ENCODE measurements around the gene GALNT9.

Gene GALNT9

DNA sequence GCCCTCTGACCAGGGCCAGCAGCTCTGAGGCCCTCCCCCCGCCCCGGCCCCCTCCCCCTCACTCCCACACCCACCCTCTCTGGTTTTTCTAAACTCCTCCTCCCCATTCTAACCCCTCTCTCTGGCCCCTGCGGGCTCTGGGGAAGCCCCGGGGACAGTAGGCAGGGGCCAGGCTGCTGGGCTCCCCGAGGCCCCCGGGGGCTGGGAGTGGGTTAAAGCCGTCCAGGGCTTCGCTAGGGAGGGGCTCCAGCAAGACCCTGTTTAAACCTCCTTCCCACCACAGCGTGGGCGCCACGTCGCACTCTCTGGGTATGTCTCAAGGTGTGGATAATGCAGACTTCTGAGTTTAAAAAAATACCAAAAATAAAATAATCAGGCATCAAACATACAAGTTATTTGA, 51.4 kb downstream of the GALNT9 start:
- H3K4me1 Mint-ChIP-seq (ENCODE audit: low read depth): no peaks in the 10 kb centered on the region
- no peaks in the 10 kb centered on the region for H3K9me3 Mint-ChIP-seq
- DNase-seq (ENCODE audit: low spot score): no peak
- no peak overlapping the region for H3K27ac Mint-ChIP-seq
- no peaks in the 10 kb centered on the region for H3K27me3 Mint-ChIP-seq (ENCODE audit: low read depth)
- H3K4me3 Mint-ChIP-seq: no peak overlapping the region
- no peaks in the 10 kb centered on the region for H3K36me3 Mint-ChIP-seq (ENCODE audit: low read depth)

DNA sequence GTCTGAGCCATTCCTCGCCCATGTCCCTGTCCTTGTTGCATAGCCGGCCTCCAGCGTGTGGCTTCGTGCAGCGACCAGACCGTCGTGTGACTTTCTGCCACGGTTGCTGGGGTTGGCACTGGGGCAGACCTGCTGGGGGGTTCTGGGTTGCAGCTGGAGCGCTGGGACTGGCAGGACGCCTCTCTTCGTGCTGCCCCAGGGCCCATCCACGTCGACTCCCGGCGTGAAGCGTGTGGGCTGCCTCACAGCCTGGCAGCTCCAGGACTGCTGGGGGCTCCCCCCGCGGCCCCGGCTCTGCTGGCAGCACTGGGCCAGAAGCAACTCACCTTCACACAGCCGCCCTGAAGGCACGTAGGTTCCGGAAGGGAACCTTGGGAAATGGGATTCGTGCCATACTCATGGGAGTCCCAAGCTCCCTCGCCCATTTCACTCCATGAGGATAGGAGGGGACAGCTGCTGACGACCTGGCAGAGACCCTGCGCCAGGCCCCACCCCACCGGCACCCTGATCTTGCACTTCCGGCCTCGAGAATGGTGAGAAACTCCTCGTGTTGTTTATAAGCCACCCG, 51.9 kb downstream of the GALNT9 start:
- DNase-seq (ENCODE audit: low spot score): no peak
- Mint-ChIP-seq H3K27ac (no peak overlapping the region), H3K36me3 (ENCODE audit: low read depth) (no peaks in the 10 kb centered on the region), H3K27me3 (ENCODE audit: low read depth) (no peaks in the 10 kb centered on the region), H3K9me3 (no peaks in the 10 kb centered on the region), H3K4me3 (no peak overlapping the region), H3K4me1 (ENCODE audit: low read depth) (no peaks in the 10 kb centered on the region)

DNA sequence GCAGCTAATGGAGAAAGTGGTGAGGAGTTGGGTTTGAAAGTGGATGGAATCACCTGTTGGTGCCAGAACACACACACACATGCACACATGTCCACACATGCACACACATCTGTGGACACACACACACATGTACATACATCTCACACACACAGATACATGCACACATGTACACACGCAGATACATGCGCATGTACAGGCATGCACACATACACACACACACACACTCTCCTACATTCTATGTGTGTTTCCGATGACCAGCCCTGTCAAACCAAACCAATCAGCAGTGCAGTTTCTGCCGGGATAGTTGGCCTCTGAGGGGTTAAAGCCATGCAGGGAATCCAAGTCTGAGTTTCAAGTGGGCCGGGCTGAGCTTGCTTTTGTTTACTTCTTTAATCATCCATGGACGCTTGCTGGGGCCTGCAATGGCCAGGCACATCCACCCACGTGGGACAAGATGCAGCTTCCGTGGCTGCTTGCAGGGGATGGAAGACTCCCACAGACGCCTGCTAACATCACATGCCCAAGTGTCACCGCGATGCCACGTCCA, 52.5 kb downstream of the GALNT9 start:
- H3K4me3 Mint-ChIP-seq: no peak overlapping the region
- no peaks in the 10 kb centered on the region for H3K36me3 Mint-ChIP-seq (ENCODE audit: low read depth)
- H3K27me3 Mint-ChIP-seq (ENCODE audit: low read depth): no peaks in the 10 kb centered on the region
- no peaks in the 10 kb centered on the region for H3K9me3 Mint-ChIP-seq
- DNase-seq (ENCODE audit: low spot score): no peak
- H3K27ac Mint-ChIP-seq: no peak overlapping the region
- H3K4me1 Mint-ChIP-seq (ENCODE audit: low read depth): no peaks in the 10 kb centered on the region

DNA sequence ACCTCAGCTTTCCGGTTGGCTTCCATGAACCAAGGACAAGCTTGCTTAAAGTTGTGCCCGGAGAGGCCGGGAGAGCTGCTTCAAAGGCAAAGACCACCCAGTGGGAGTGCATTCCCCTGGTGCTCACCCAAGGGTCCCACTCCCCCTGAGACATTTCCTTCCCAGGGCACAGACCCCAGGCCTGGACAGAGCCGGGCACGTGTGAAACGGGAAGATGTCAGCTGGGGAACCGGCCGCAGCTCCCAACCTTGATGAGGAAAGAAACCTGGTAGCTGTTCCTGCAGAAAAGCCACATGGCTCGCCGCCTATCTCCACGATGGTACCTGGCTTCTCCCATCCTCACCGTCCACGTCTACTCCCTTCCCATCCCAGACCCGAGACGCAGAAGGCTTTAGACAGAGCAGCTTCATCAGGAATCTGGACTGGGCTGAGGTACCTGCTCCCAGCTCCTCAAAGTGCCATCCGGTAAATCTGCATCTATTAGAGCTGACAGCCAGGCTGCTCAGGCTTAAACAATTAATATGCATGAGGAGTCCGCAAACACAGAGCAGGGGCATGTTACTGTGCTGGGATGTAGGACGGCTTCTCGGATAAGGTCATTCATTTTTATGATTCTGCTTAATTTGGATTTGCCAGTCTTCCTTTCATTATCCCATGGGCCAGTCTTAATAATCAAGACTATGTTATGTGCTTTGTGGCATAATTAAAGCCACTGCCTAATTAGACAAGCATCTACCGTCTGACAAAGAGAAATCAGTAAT, 53.1 kb downstream of the GALNT9 start:
- Mint-ChIP-seq H3K4me3 (no peak overlapping the region), H3K9me3 (no peaks in the 10 kb centered on the region), H3K36me3 (ENCODE audit: low read depth) (no peaks in the 10 kb centered on the region), H3K27ac (no peak overlapping the region), H3K27me3 (ENCODE audit: low read depth) (no peaks in the 10 kb centered on the region), H3K4me1 (ENCODE audit: low read depth) (no peaks in the 10 kb centered on the region)
- no peak for DNase-seq (ENCODE audit: low spot score)

DNA sequence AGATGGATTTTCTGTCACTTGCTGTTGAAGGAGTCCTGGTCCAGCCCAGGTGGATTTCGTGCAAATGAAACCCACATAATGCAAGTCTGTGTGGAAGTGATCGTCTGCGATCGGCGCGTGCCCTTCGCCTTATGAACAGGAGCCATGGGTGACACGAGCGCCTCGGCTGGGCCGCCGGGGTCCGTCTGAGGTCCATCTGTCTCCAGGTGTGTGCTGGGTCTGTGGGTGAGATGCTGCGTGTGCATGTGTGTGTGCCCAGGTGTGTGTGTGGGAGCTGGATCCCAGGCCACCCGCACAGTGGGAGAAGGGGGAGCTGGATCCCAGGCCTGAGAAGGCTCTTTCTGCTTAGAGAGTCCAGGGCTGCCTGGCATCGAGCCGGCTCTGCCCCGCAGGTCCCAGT, 53.8 kb downstream of the GALNT9 start:
- no peak for DNase-seq (ENCODE audit: low spot score)
- Mint-ChIP-seq H3K27ac (no peak overlapping the region), H3K27me3 (ENCODE audit: low read depth) (no peaks in the 10 kb centered on the region), H3K9me3 (no peaks in the 10 kb centered on the region), H3K4me3 (no peak overlapping the region), H3K4me1 (ENCODE audit: low read depth) (no peaks in the 10 kb centered on the region), H3K36me3 (ENCODE audit: low read depth) (no peaks in the 10 kb centered on the region)

- H3K27ac Mint-ChIP-seq: no peak overlapping the region
- no peak overlapping the region for H3K4me3 Mint-ChIP-seq
- no peaks in the 10 kb centered on the region for H3K4me1 Mint-ChIP-seq (ENCODE audit: low read depth)
- no peaks in the 10 kb centered on the region for H3K36me3 Mint-ChIP-seq (ENCODE audit: low read depth)
- no peak for DNase-seq (ENCODE audit: low spot score)
- no peaks in the 10 kb centered on the region for H3K9me3 Mint-ChIP-seq
- H3K27me3 Mint-ChIP-seq (ENCODE audit: low read depth): no peaks in the 10 kb centered on the region
These were observed 54.3 kb downstream of the GALNT9 start for GRCh38 chr12:132275110-132275531.

- no peak overlapping the region for H3K27ac Mint-ChIP-seq
- no peaks in the 10 kb centered on the region for H3K9me3 Mint-ChIP-seq
These were observed 55.4 kb downstream of the GALNT9 start for GRCh38 chr12:132273992-132274334.

DNA sequence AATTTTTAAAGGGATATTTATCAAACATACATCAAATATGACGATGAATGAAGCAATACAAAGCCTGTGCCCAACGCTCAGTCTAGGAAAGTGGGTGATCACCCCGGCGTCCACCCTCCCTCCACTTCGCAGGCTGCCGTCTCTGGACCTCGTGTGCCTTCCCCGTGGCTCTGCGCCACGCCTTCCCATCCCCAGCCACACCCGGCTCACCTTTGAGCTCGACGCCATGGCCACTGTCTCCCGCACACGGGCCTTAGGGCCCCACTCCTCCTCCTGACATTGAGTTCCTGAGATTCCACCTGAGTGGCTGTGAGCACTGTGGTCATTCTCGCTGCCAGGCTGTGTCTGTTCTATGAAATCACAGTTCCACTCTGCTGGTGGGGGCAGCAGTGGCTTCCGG, 56.7 kb downstream of the GALNT9 start:
- Mint-ChIP-seq H3K27ac (no peak overlapping the region), H3K36me3 (ENCODE audit: low read depth) (no peaks in the 10 kb centered on the region), H3K4me3 (no peak overlapping the region), H3K27me3 (ENCODE audit: low read depth) (no peaks in the 10 kb centered on the region), H3K9me3 (no peaks in the 10 kb centered on the region), H3K4me1 (ENCODE audit: low read depth) (no peaks in the 10 kb centered on the region)
- no peak for DNase-seq (ENCODE audit: low spot score)

More at GRCh38 chr12:132273992-132274334, 55.4 kb downstream of the GALNT9 start:
- Mint-ChIP-seq H3K27me3 (ENCODE audit: low read depth) (no peaks in the 10 kb centered on the region), H3K4me3 (no peak overlapping the region), H3K36me3 (ENCODE audit: low read depth) (no peaks in the 10 kb centered on the region), H3K4me1 (ENCODE audit: low read depth) (no peaks in the 10 kb centered on the region)
- no peak for DNase-seq (ENCODE audit: low spot score)

GRCh38 chr12:132271755-132272092, 57.7 kb downstream of the GALNT9 start:
- H3K36me3 Mint-ChIP-seq (ENCODE audit: low read depth): no peaks in the 10 kb centered on the region

DNA sequence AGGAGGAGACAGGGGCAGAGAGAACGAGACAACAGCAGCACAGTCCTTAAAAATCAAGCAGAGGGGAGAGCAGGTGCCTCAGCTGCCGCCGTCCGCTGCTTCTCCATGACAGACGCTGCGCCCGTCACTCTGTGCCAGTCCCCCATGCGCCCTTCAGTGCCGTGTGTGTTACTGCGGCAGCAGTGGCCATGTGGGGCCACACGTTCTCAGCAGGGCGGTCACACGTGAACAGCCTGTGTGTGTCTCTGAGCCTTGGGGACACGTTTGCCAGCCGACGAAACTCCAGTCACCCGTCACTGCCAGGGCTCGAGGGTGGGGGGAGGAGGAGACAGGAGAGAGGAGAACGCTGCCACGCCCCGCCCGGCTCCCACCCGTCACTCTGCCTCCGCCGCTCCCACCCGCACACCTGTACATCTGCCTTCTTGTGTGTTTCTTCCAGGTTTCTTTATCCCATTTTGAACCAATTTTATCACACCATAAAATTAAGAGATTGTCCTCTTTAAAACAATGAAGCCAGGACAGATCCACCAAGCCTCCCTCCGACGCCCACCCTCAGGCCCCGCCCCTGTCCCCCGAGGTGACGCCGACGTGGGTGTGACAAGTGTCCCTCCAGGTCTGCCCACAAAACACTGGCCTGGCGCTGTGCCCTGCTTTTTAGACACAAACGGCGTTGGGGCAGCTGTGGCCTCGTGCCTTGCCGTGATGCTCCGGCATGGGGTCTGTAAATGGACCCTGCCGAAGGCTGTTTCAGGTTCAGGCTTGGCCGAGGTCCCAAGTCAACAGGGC, 58.2 kb downstream of the GALNT9 start:
- Mint-ChIP-seq H3K36me3 (ENCODE audit: low read depth) (no peaks in the 10 kb centered on the region), H3K4me1 (ENCODE audit: low read depth) (no peaks in the 10 kb centered on the region), H3K27me3 (ENCODE audit: low read depth) (no peaks in the 10 kb centered on the region), H3K9me3 (no peaks in the 10 kb centered on the region), H3K4me3 (no peak overlapping the region), H3K27ac (no peak overlapping the region)
- no peak for DNase-seq (ENCODE audit: low spot score)

More at GRCh38 chr12:132271755-132272092, 57.7 kb downstream of the GALNT9 start:
- no peak for DNase-seq (ENCODE audit: low spot score)
- H3K4me3 Mint-ChIP-seq: no peak overlapping the region
- no peaks in the 10 kb centered on the region for H3K9me3 Mint-ChIP-seq
- no peaks in the 10 kb centered on the region for H3K27me3 Mint-ChIP-seq (ENCODE audit: low read depth)
- no peaks in the 10 kb centered on the region for H3K4me1 Mint-ChIP-seq (ENCODE audit: low read depth)
- no peak overlapping the region for H3K27ac Mint-ChIP-seq

DNA sequence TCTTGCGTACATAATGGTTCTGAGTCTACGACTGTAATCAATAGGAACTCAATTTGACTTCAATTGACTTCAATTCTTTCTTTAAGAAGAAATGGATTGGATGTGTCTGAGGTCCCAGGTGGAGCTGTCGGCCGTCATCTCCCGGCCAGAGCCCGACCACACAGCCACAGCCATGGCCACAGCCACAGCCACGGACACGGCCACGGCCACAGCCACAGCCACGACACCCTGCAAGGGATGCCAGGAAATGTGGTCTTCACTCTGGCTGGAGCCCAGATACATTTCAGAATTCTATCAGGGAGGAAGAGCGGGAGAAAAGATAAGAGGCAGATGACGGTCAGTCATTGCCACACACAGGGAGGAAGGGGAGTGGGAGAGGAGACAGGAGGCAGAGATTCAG, 58.9 kb downstream of the GALNT9 start:
- Mint-ChIP-seq H3K27ac (no peak overlapping the region), H3K4me3 (no peak overlapping the region), H3K36me3 (ENCODE audit: low read depth) (no peaks in the 10 kb centered on the region)

DNA sequence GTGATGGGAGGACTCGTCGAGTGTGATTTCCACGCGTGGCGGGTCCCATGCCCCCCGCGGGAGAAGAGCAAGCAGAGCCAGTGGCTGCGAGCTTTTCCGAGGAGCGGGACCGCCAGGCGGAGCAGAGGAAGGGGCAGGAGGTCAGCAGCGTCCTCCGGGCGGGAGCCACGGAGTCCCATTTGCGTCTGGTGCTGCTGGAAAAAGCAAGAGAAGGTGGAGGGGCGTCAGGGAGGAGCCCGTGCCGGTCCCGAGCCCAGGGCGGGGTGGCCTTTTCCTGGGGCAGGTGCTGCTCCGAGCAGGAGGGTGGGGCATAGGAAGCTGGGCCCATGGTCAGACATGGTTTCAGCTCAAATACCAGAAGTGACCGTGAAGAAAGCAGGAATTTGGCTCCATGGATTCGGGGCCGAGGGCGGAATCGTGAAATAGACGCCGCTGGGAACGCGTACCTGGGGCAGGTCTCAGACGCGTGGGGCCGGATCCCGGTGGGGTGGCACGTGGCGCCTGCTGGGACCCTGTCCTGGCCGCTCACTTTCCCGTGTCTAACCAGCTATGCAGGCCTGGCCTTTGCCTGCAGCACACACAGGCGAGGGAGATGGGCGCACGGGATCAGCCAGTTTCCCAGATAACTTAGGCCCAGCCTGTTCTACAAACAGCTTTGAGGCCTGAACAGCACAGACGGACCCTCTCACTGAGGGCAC, 60.0 kb downstream of the GALNT9 start:
- Mint-ChIP-seq H3K4me1 (ENCODE audit: low read depth) (no peaks in the 10 kb centered on the region), H3K36me3 (ENCODE audit: low read depth) (no peaks in the 10 kb centered on the region), H3K27me3 (ENCODE audit: low read depth) (no peaks in the 10 kb centered on the region), H3K9me3 (no peaks in the 10 kb centered on the region), H3K4me3 (no peak overlapping the region), H3K27ac (no peak overlapping the region)
- DNase-seq (ENCODE audit: low spot score): no peak

More for the DNA sequence above, 58.9 kb downstream of the GALNT9 start:
- Mint-ChIP-seq H3K9me3 (no peaks in the 10 kb centered on the region), H3K27me3 (ENCODE audit: low read depth) (no peaks in the 10 kb centered on the region), H3K4me1 (ENCODE audit: low read depth) (no peaks in the 10 kb centered on the region)
- DNase-seq (ENCODE audit: low spot score): no peak

DNA sequence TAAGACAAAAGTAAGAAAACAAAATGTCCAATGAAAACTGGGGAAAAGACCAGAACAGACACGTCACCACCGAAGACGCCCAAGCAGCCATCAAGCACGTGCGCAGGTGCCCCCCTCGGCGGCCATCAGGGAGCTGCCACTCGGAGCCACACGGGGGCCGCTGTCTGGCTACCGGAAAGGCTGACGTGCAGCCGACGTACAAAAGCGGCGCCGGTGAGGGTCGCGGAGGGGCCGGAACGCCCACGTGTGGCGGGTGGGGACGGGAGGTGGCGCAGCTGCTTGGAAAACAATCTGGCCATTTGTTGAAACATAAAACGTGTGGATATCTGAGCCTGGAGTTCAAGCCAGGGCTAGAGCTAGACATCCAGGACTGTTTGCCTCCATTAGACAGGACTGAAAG, 60.7 kb downstream of the GALNT9 start:
- H3K27me3 Mint-ChIP-seq (ENCODE audit: low read depth): no peaks in the 10 kb centered on the region
- no peak overlapping the region for H3K27ac Mint-ChIP-seq
- no peaks in the 10 kb centered on the region for H3K4me1 Mint-ChIP-seq (ENCODE audit: low read depth)
- no peaks in the 10 kb centered on the region for H3K36me3 Mint-ChIP-seq (ENCODE audit: low read depth)
- DNase-seq (ENCODE audit: low spot score): no peak
- H3K4me3 Mint-ChIP-seq: no peak overlapping the region
- no peaks in the 10 kb centered on the region for H3K9me3 Mint-ChIP-seq

- no peaks in the 10 kb centered on the region for H3K36me3 Mint-ChIP-seq (ENCODE audit: low read depth)
- H3K4me3 Mint-ChIP-seq: no peak overlapping the region
- no peaks in the 10 kb centered on the region for H3K9me3 Mint-ChIP-seq
- H3K4me1 Mint-ChIP-seq (ENCODE audit: low read depth): no peaks in the 10 kb centered on the region
- no peak for DNase-seq (ENCODE audit: low spot score)
- no peak overlapping the region for H3K27ac Mint-ChIP-seq
- no peaks in the 10 kb centered on the region for H3K27me3 Mint-ChIP-seq (ENCODE audit: low read depth)
These were observed 61.5 kb downstream of the GALNT9 start for GRCh38 chr12:132267873-132268272.

All from T-helper 2 cell treated with Interferon-gamma antibody and Interleukin-4, amounts not matched to agents 5 μg/mL and 100 μg/mL, for 36 hours (primary cell).